ACHN (cell line): Measurements from ENCODE around the gene IKBIP.
A peak's percentile ranks its signal among the peaks of the same experiment; 100 is the strongest.

ENCODE experiments used
- DNase-seq: peaks from one replicate; pipeline ENCODE4 v3.0.0-alpha.2; 2015
- in situ Hi-C: cut with HindIII; loops from 2 replicates; pipeline ENCODE4 v1.10.0; 2017; ENCODE audit warnings: low sequenced_read_pairs, low pct_ligation_motif_present, low pct_unique_long_range_greater_than_20kb

The IKBIP gene, protein sequence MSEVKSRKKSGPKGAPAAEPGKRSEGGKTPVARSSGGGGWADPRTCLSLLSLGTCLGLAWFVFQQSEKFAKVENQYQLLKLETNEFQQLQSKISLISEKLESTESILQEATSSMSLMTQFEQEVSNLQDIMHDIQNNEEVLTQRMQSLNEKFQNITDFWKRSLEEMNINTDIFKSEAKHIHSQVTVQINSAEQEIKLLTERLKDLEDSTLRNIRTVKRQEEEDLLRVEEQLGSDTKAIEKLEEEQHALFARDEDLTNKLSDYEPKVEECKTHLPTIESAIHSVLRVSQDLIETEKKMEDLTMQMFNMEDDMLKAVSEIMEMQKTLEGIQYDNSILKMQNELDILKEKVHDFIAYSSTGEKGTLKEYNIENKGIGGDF

DNA sequence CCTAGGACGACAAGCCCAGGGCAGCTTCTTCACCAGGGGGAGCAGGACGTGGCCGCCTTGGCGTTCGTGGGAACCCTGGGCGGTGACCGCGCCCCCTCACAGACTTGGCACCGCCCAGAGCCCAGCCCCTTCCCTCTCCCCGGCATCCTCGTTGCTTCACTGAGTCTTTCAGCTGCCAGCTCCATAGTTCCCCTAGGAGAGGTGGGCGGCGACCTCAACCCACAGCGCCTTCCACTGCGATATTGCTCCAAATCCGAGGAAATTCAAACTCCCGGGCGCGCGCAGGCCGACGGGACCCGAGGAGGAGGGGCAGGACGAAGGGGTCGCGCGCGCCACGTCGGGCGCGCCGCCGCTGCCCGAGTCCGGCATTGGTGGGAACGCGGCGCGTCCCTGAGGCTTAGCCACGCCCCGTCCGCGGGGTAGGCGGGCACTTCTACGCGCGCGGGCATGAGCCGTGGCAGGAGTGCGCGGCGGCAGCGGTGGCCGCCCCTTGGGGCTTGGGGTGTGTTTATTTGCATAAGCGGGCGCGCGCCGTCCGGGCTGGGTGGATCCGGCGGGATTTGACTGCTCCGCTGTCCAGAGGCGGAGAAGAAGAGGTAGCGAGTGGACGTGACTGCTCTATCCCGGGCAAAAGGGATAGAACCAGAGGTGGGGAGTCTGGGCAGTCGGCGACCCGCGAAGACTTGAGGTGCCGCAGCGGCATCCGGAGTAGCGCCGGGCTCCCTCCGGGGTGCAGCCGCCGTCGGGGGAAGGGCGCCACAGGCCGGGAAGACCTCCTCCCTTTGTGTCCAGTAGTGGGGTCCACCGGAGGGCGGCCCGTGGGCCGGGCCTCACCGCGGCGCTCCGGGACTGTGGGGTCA, at the start of gene IKBIP, which contains the start of gene APAF1:
Gene IKBIP (minus strand): TSS at position 77 of the 860 bp plus-strand sequence. CDS start 87 bp downstream, outside the sequence.
Gene APAF1 (plus strand): TSS at position 579 of the 860 bp plus-strand sequence. CDS start 3,070 bp downstream, outside the sequence.
- DNase-seq = peak; percentile 99
- in situ Hi-C loops = no loop called here

DNA sequence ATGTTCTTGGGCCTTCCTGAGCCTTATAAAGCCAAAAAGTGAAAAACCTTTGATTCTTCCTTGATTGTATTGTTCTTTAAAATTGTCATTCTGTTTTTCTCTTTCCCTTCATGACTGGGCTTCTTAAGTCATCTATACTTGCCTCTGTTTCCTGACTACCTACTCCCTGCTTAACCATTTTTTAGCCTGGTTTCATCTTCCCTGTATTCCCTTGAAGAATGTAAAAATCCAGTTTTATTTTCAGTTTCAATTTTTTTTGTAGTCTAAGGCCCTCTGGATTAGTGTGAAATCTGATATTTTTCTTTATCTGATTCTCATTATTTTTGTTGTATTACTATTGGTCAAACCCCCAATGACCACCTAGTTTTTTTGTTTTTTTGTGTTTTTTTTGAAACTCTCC, 46.8 kb upstream of the IKBIP start:
- no peak for DNase-seq
- in situ Hi-C loops = no loop called here

DNA sequence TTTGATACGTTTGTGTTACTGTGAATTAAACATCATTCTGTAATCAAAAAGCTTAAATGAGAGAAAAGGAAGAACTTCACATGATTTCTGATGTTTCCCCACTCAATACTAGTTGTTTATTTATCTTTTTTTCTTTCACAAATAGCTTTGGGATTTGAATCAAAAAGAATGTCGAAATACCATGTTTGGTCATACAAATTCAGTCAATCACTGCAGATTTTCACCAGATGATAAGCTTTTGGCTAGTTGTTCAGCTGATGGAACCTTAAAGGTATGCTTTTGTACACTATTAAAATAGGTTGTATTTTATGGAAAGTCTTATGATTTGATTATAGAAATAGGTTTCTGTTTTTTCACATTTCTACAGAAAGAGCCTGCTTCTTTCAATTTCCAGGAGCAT, 42.0 kb upstream of the IKBIP start:
- in situ Hi-C loops = no loop called here

DNA sequence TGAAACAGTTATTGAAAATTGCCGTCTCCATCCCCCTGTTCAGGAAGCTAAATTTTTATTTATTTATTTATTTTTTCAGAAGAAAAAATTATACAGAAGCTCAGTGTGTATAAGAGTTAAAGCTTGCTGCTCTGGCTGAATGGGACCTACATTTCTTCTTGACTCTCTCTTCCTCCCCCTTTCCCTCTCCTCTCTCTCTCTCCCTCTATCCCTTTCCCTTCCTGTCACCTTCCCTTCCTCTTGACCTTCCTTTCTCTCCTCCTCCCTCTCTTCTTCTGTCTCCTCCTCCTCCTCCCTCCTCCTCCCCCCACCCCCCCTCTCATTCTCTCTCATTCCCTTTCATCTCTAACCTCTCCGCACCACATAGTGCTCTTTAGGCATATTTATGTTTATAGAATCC, 39.6 kb upstream of the IKBIP start:
- DNase-seq = no peak
- in situ Hi-C loops = no loop called here

More for the DNA sequence above, 42.0 kb upstream of the IKBIP start:
- no peak for DNase-seq

DNA sequence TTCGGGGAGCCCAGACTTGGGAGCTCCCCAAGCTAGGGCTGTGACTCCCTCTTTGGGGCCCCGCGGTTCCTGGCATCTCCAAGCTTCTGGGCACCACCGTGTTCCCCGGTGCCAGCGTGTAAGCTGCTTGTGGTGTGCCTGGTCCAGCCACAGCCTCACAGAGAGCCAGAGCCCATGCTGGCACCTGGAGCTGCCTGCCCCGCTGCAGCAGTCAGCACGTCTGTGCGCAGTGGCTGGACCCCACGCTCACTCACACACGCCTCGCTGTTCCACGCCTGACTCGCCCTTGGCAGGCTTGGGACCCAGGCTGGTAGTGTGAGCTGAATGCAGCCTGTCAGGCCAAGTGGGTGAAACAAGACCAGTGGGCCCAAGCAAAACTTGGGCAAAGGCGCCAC, 35.0 kb upstream of the IKBIP start:
- DNase-seq = no peak
- in situ Hi-C loops = no loop called here

DNA sequence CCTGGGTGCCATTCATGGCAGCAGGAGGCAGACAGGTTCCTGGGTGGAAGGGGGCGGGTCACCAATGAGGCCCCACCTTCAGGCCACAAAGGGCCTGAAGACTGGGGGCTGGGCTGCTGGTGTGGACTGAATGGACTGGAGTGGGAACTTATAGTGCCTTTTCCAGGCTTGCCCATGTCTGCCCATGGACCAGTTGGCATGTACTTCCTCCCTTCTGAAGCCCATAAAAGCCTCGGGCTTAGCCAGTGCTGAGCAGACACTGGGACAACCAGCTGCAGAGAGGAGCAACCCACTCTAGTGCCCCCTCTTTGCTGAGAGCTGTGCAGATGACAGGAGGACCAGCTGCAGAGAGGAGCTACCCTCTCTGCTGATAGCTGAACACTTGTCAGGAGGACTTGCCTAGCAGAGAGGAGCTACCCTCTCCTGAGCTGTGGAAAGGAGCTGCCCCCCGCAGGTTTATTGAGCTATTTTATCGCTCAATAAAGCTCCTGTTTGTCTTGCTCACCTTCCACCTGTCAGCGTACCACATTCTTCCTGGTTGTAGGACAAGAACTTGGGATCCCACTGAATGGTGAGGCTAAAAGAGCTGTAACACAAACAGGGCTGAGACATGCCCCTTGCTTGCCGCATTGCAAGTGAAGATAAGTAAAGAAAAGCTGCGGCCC, 34.5 kb upstream of the IKBIP start:
- in situ Hi-C loops = no loop called here

DNA sequence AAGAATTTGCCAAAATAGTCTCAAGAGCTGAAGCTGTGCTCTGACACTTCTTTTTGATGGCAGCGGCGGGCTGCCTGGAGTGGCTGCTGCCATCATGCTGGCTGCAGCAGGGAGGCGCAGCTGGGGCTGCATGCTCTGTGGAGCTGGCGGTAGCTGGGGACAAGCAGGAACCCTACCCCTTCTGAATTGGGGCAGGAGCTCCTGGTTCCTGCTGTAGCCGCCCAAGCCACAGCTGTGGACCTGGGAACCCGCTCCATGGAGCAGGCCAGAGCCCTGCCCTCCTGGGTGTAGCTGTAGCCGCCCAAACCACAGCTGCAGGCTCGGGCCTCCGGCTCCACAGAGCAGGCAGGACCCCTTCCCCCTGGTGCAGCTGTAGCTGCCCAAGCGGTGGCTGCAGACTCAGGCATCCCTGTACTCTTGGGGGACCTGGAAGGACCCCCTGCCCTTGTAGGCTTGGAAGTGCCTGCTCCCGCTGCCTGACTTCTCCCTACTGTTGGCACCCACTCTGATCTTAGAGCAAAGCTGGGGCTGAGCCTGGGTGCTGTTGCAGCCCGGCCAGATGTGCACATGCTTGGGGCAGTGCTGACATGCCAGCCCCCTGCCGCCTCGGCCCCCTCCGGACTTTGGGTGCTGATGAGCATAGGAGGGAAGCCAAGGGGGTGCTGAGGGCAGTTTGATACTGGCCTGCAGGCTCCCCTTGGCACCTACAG, 33.8 kb upstream of the IKBIP start:
- no peak for DNase-seq
- in situ Hi-C loops = no loop called here

More for the DNA sequence above, 34.5 kb upstream of the IKBIP start:
- DNase-seq = no peak

DNA sequence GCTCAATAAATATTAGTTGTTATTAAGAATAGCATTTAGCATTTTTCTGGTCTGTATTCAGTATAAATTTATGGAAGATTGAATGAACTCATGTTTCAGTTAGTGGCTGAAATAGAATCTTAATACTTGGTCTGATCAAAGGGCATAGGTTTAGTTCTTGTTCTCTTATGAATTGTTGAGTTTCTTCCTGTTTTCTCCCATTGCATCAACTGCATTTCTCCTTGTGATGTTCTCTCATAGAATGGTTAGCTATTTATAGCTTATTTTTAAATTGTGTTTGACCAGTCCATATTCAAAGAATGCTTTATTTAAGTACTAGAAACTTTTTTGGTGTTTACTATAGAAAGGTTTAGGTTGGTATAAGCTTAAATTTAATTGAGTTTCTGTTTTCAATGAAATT, 30.3 kb upstream of the IKBIP start:
- in situ Hi-C loops = no loop called here

DNA sequence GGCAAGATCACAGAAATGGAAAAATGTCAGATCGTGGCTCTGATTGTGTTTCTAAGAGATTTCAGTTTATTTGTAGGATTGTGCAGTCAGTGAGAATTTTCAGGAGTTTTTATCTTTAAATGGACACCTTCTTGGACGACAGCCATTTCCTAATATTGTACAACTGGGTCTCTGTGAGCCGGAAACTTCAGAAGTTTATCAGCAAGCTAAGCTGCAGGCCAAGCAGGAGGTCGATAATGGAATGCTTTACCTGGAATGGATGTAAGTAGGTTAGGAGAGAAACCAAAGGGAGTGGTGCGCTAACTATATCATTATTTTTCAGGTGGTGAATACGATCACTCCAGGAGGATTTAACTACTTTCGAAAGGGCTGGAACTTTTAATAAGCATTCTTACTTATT, 26.9 kb upstream of the IKBIP start:
- in situ Hi-C loops = no loop called here
- DNase-seq = no peak

More for the DNA sequence above, 30.3 kb upstream of the IKBIP start:
- DNase-seq = no peak

DNA sequence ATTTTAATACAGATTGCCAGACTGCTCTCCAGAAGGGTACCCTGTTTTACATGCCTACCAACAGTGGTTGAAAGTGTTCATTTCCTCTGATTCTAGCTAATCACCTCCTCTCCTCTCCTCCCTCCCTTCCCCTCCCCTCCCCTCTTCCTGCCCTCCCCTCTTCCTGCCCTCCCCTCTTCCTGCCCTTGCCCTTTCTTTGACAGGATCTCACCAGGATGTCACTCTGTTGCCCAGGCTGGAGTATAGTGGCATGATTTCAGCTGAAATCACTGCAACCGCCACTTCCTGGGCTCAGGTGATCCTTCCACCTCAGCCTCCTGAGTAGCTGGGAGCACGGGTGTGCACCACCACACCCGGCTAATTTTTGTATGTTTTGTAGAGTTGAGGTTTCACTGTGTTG, 25.2 kb upstream of the IKBIP start:
- in situ Hi-C loops = no loop called here

DNA sequence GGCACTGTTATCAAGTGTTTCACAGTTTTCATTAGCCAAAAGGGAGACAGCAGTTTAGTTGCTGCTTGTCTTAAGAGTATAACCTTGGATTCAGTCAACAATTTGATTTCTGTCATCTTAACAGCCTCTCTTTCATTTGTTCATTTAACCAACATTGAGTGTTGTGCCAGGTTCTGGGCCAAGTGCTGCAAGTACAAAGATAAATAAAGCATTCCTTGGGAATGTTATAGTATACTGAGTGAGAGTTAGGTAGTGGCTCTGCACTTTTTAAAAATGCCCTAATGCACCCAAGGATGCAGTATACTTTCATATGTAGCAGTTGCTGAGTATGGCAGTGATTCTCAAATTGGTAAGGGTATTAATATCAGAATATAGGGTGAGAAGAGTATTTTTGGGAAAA, 15.9 kb upstream of the IKBIP start:
- no peak for DNase-seq
- in situ Hi-C loops = no loop called here

More for the DNA sequence above, 25.2 kb upstream of the IKBIP start:
- DNase-seq = no peak

DNA sequence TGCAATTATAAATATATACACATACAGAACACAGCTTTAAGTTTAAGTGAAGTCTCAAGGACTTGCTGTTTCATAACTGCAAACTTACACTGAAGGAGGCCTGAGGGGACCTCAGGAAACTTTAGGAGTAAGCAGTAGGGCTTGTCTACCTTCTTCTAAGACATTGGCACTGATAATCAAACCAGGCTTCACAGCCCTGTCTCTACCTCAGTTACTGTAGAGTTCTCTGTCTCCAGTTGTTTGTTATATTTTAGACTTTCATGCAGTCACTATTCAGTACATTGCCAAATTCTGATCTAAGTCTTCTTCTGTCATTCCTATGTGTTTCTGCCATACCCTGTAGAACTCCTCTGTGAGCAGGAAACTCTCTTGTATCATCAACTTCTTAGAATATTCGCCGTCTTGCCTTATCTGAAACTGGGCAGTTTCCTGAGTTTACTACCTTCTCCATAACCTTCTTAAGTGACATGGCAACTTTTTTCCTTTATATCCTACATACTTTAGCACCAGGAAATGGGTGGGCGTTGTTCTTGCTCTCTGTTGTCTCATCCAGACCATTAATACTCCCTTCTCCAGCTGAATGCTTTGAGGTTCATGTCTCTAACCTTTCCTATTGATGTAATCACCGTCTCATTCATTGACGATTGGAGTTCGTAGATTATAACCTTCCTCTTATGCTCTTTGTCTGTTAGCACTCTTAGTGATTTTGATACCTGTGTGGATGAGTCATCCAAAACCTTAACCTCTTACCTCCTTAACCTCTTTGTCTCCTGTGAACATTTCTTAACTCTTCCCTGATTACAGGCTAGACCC, 11.9 kb upstream of the IKBIP start:
- DNase-seq = no peak
- in situ Hi-C loops = no loop called here

DNA sequence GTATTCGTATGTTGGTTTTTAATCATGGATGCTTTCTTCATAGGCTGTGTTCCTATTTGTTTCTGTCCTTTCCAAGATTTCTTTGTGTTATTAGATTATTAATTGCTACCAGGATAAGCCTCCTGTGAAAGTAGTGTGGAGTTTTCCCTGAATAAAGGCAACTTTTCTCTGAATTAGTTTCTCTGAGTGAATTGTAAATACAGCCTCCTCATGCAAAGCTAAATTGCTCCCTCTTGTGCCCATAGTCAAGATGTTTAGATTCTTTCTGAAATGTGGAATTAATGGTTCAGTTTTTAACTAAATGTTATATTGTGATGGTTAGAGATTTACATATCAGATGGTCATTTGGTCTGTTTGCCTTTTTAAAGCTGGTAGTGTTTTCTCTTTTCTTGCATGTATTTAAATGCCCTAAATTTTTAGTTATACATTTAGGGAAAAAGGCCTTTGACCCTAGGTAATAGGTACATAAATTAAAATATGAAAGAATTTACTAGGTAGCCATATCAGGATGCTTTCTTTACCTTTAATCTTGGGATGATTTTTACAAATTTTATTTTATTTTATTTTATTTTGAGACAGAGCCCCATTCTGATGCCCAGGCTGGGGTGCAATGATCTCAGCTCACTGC, 9.4 kb upstream of the IKBIP start:
- peak; percentile 82 for DNase-seq
- in situ Hi-C loops = no loop called here

DNA sequence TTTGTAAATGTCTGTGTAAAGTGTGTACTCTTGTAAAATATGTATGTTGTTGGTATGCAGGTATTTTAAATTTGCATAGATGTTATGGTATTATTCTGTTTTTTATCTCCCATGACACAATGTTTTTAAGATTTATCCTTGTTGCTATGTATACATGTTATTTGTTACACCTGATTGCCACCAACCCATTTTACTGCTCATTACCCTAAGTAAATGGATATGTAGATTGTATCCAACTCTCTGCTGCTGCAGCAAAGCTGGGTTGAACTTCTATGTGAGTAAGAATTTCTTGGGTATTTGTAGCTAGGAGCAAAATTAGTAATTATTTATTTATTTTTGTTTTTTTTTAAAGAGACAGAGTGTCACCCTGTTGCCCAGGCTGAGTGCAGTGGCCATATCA, 6.7 kb upstream of the IKBIP start:
- DNase-seq = no peak
- in situ Hi-C loops = no loop called here

DNA sequence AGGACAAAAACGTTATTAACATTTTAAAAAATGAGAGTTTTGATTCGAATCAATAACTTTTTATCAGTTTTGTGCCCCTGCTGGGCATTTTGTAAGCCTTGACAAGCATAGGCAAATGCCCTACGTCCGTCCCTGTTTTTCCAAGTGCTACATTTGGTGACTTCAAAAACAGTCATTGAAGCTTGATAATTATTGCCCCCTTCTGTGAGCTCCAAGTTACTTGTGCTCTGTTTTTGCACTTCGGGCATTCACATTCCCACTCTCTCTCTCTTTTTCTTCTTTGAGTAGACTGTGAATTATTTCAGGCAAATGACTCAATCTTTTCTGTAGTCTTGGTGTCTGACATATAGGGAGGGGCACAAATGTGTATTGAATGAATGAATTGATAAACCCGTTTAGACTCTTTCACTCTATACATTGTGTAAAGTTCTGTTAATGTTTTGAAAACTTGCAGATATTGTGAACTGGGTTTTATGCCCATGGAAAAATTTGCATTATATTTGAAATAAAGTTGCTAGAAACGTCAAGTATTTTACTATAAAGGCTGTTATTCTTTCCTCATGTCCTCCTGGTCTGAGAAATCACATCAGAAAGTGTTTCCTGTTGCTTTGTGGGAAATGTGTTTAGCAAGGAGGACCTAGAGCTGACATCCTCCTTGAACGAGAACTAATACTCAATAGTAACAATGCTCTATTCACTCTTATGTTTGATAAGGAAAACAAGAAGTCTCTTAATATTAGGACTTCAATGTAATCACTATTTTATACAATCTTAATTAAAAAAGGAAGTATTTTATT, 1.9 kb upstream of the IKBIP start:
- in situ Hi-C loops = no loop called here

DNA sequence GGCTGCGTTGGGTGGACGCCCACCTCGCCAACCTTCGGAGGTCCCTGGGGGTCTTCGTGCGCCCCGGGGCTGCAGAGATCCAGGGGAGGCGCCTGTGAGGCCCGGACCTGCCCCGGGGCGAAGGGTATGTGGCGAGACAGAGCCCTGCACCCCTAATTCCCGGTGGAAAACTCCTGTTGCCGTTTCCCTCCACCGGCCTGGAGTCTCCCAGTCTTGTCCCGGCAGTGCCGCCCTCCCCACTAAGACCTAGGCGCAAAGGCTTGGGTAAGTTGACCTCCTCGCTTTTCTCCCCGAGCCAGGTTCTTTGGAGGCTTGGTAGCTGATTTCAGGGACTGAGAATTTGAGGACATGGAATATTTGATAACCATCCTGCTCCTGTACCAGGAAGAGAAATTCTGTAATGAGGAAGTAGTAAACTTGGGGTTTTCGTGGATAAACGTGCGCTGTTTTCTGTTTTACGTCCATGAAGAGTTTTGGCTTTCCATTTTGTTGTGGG, 1.0 kb upstream of the IKBIP start:
- in situ Hi-C loops = no loop called here
- peak; percentile 33 for DNase-seq

More for the DNA sequence above, 1.9 kb upstream of the IKBIP start:
- peak; percentile 50 for DNase-seq

DNA sequence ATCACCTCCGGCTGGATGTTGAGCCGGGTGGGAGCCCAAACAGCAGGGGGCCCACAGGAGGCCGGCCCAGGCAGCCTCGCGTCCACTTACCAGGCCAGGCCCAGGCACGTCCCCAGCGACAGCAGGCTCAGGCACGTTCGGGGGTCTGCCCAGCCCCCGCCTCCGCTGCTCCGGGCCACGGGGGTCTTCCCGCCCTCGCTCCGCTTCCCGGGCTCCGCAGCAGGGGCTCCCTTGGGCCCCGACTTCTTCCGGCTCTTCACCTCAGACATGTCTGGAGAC, 216 bp downstream of the IKBIP start:
- in situ Hi-C loops = no loop called here
- DNase-seq = no peak
